NT2/D1 (cell line): ENCODE results near the gene ROPN1.

Experiments
- SUZ12 ChIP-seq: IDR thresholded peaks from 2 replicates; pipeline ENCODE4 v1.6.1; 2011; ENCODE audit not compliant: insufficient read length, insufficient read depth; ENCODE audit errors: extremely low read depth
- YY1 ChIP-seq: IDR thresholded peaks from 2 replicates; pipeline ENCODE4 v1.6.1; 2011; ENCODE audit not compliant: insufficient read length, insufficient read depth
- ZNF274 ChIP-seq: IDR thresholded peaks from 2 replicates; pipeline ENCODE4 v1.6.1; 2011; ENCODE audit warnings: mild to moderate bottlenecking, low read depth, low read length

- TF ChIP-seq YY1 (no peak), SUZ12 (no peak), ZNF274 (no peak)
Observed at GRCh38 chr3:123926396-123926795, 65.5 kb downstream of the ROPN1 start.
